ENCODE results near the gene CEP85.

The CEP85 gene

DNA sequence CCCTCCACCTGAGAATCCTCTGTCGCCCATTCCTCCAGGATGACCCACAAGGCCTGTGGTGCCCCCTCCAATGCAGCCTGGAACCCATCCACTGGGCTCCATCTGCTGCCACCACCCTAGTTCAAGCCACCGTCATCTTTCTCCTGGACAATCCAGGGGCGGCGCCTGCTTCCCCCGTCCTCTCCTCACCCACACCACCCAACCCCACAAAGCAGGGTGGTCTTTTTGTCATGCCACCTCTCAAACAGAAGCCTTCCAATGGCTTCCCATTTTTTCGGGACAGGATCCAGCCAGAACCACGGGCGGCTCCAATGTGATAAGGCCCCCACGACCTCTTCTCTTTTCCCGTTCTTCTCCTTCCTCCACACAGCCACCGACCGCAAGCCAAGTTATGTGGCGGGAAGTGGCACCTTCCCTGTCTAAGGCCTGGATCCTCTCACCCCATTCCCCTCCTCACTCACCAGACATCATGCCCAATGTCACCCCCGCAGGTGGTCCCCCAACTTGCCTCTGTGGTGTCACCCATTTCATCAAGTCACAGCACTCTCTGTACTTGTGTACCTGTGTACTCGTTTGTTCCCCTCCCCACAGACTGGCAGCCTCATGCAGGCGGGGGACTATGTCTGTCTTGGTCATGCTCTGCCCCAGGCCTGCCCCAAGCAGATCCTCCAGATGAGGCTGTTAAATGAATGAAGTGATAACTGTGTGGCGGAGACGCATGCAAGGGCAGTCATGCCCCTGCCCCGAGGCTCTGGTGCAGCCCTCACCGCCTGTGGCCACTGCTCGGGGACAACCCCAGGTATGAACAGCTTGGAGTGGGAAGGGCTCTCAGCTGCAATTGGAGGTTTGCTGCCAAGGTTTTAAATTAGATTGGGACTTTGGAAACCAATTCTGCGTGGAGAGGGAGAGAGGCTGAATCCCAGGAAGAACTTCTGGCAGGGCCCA lies 61.5 kb downstream of the CEP85 start:
- H3K9me3 ChIP-seq (ENCODE audit: low read length): no peaks in the 10 kb centered on the region
- no peak overlapping the region for H3K9ac ChIP-seq (ENCODE audit: low read length)
- H3K27ac ChIP-seq (ENCODE audit: low read depth, low read length): no peak overlapping the region
- peaks cover 11% of the 10 kb centered on the region for H3K4me1 ChIP-seq (ENCODE audit: insufficient read depth, low read length)
- no peak overlapping the region for H3K4me3 ChIP-seq (ENCODE audit: low read depth in 1 of 2, low read length in 2 of 2)
- H3K36me3 ChIP-seq (ENCODE audit: insufficient read depth, low read length): no peaks in the 10 kb centered on the region
- H3K27me3 ChIP-seq (ENCODE audit: control insufficient read depth in 1 of 2, insufficient read depth in 2 of 2, low read length in 2 of 2): no peaks in the 10 kb centered on the region

GRCh38 chr1:26296340-26297056 lies 62.5 kb downstream of the CEP85 start:
- Histone ChIP-seq H3K4me1 (ENCODE audit: insufficient read depth, low read length) (peaks cover 1% of the 10 kb centered on the region), H3K4me3 (ENCODE audit: low read depth in 1 of 2, low read length in 2 of 2) (no peak overlapping the region), H3K9me3 (ENCODE audit: low read length) (no peaks in the 10 kb centered on the region), H3K9ac (ENCODE audit: low read length) (no peak overlapping the region), H3K27ac (ENCODE audit: low read depth, low read length) (no peak overlapping the region), H3K36me3 (ENCODE audit: insufficient read depth, low read length) (no peaks in the 10 kb centered on the region), H3K27me3 (ENCODE audit: control insufficient read depth in 1 of 2, insufficient read depth in 2 of 2, low read length in 2 of 2) (no peaks in the 10 kb centered on the region)

GRCh38 chr1:26297057-26297790 lies 63.2 kb downstream of the CEP85 start:
- Histone ChIP-seq H3K36me3 (ENCODE audit: insufficient read depth, low read length) (no peaks in the 10 kb centered on the region), H3K27ac (ENCODE audit: low read depth, low read length) (no peak overlapping the region), H3K9me3 (ENCODE audit: low read length) (no peaks in the 10 kb centered on the region), H3K4me3 (ENCODE audit: low read depth in 1 of 2, low read length in 2 of 2) (no peak overlapping the region), H3K9ac (ENCODE audit: low read length) (no peak overlapping the region), H3K27me3 (ENCODE audit: control insufficient read depth in 1 of 2, insufficient read depth in 2 of 2, low read length in 2 of 2) (no peaks in the 10 kb centered on the region), H3K4me1 (ENCODE audit: insufficient read depth, low read length) (no peaks in the 10 kb centered on the region)

DNA sequence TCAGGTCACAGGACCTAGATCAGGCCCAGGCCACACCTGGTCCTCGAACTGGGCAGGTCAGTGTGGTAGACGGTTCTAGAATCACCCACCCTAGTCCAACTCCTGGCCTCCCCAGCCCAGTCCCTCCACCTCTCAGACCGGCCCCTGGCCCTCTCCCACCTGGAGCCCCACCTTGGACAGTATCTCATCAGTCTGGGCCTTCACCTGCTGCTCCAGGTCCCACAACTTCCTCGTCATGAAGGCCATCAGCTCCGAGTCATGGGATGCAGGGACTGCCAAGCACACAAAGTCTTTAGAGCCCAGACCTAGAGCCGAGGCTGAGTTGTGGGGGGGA lies 63.8 kb downstream of the CEP85 start:
- no peaks in the 10 kb centered on the region for H3K27me3 ChIP-seq (ENCODE audit: control insufficient read depth in 1 of 2, insufficient read depth in 2 of 2, low read length in 2 of 2)
- H3K27ac ChIP-seq (ENCODE audit: low read depth, low read length): no peak overlapping the region
- H3K4me3 ChIP-seq (ENCODE audit: low read depth in 1 of 2, low read length in 2 of 2): no peak overlapping the region
- H3K36me3 ChIP-seq (ENCODE audit: insufficient read depth, low read length): no peaks in the 10 kb centered on the region
- no peaks in the 10 kb centered on the region for H3K9me3 ChIP-seq (ENCODE audit: low read length)
- no peaks in the 10 kb centered on the region for H3K4me1 ChIP-seq (ENCODE audit: insufficient read depth, low read length)
- no peak overlapping the region for H3K9ac ChIP-seq (ENCODE audit: low read length)

DNA sequence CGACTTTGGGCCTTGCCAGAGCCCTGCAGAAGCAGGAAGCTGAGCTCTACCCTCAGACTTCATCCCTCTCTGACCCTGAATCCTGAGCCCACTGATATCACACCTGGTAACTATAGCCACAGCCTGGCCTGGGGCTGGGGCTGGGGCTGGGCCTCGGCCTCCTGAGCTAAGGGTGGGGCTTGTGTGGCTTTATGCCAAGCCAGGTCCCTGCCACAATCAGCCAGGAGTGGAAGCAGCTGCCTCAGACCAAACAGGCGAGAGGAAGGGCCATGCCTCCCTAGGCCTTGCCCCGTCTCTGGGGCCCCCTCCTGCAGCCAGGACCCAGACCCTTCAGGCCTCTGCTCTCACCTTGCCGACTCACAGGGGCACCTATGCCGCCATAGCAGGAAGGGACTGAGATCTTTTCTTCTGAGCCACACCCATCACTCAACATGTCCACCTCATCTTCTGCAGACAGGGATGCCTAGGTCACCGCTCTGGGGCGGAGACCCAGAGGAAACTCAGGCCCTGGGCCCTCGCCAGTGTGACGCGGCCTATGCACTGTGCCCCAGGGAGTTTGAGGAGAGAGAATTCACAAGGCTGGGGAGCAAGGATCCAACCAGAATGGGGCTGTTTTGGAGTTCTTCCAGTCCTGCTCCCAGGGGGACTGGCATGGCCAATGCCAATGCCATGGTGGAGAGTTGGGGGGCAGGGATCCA lies 66.7 kb downstream of the CEP85 start:
- Histone ChIP-seq H3K4me3 (ENCODE audit: low read depth in 1 of 2, low read length in 2 of 2) (no peak overlapping the region), H3K36me3 (ENCODE audit: insufficient read depth, low read length) (no peaks in the 10 kb centered on the region), H3K27me3 (ENCODE audit: control insufficient read depth in 1 of 2, insufficient read depth in 2 of 2, low read length in 2 of 2) (no peaks in the 10 kb centered on the region), H3K4me1 (ENCODE audit: insufficient read depth, low read length) (peaks cover 3% of the 10 kb centered on the region), H3K27ac (ENCODE audit: low read depth, low read length) (no peak overlapping the region), H3K9ac (ENCODE audit: low read length) (no peak overlapping the region), H3K9me3 (ENCODE audit: low read length) (no peaks in the 10 kb centered on the region)

- H3K9me3 ChIP-seq (ENCODE audit: low read length): no peaks in the 10 kb centered on the region
- H3K4me1 ChIP-seq (ENCODE audit: insufficient read depth, low read length): peaks cover 8% of the 10 kb centered on the region
- no peak overlapping the region for H3K9ac ChIP-seq (ENCODE audit: low read length)
- no peaks in the 10 kb centered on the region for H3K36me3 ChIP-seq (ENCODE audit: insufficient read depth, low read length)
- no peak overlapping the region for H3K4me3 ChIP-seq (ENCODE audit: low read depth in 1 of 2, low read length in 2 of 2)
- H3K27me3 ChIP-seq (ENCODE audit: control insufficient read depth in 1 of 2, insufficient read depth in 2 of 2, low read length in 2 of 2): no peaks in the 10 kb centered on the region
- no peak overlapping the region for H3K27ac ChIP-seq (ENCODE audit: low read depth, low read length)
These were observed 68.9 kb downstream of the CEP85 start for GRCh38 chr1:26302733-26303405.

GRCh38 chr1:26305667-26306289 lies 71.8 kb downstream of the CEP85 start:
- no peaks in the 10 kb centered on the region for H3K9me3 ChIP-seq (ENCODE audit: low read length)
- peaks cover 8% of the 10 kb centered on the region for H3K4me1 ChIP-seq (ENCODE audit: insufficient read depth, low read length)
- H3K4me3 ChIP-seq (ENCODE audit: low read depth in 1 of 2, low read length in 2 of 2): peak overlapping the region; percentile 76 to 80
- H3K27me3 ChIP-seq (ENCODE audit: control insufficient read depth in 1 of 2, insufficient read depth in 2 of 2, low read length in 2 of 2): no peaks in the 10 kb centered on the region
- H3K36me3 ChIP-seq (ENCODE audit: insufficient read depth, low read length): no peaks in the 10 kb centered on the region
- no peak overlapping the region for H3K27ac ChIP-seq (ENCODE audit: low read depth, low read length)
- no peak overlapping the region for H3K9ac ChIP-seq (ENCODE audit: low read length)

GRCh38 chr1:26306290-26307229 lies 72.6 kb downstream of the CEP85 start, which contains the start of gene UBXN11:
UBXN11 (minus strand) TSS chr1:26306636; CDS start chr1:26302883, 3,753 bp downstream.
- no peaks in the 10 kb centered on the region for H3K36me3 ChIP-seq (ENCODE audit: insufficient read depth, low read length)
- H3K9ac ChIP-seq (ENCODE audit: low read length): no peak within 1 kb of the TSS
- no peak within 1 kb of the TSS for H3K27ac ChIP-seq (ENCODE audit: low read depth, low read length)
- peaks cover 8% of the 10 kb centered on the region for H3K4me1 ChIP-seq (ENCODE audit: insufficient read depth, low read length)
- no peaks in the 10 kb centered on the region for H3K27me3 ChIP-seq (ENCODE audit: control insufficient read depth in 1 of 2, insufficient read depth in 2 of 2, low read length in 2 of 2)
- H3K4me3 ChIP-seq (ENCODE audit: low read depth in 1 of 2, low read length in 2 of 2): peak within 1 kb of the TSS; percentile 76 to 80
- H3K9me3 ChIP-seq (ENCODE audit: low read length): no peaks in the 10 kb centered on the region

GRCh38 chr1:26307363-26307781 lies 73.4 kb downstream of the CEP85 start:
- peaks cover 8% of the 10 kb centered on the region for H3K4me1 ChIP-seq (ENCODE audit: insufficient read depth, low read length)
- H3K9ac ChIP-seq (ENCODE audit: low read length): no peak overlapping the region
- no peak overlapping the region for H3K4me3 ChIP-seq (ENCODE audit: low read depth in 1 of 2, low read length in 2 of 2)
- H3K27me3 ChIP-seq (ENCODE audit: control insufficient read depth in 1 of 2, insufficient read depth in 2 of 2, low read length in 2 of 2): no peaks in the 10 kb centered on the region
- H3K36me3 ChIP-seq (ENCODE audit: insufficient read depth, low read length): no peaks in the 10 kb centered on the region
- H3K9me3 ChIP-seq (ENCODE audit: low read length): no peaks in the 10 kb centered on the region
- no peak overlapping the region for H3K27ac ChIP-seq (ENCODE audit: low read depth, low read length)

Data from muscle layer of colon (tissue), 2 donors.